PC-9 (cell line): ENCODE results near the gene SND1. TPM values are rescaled to one million over a fixed set of nuclear protein-coding genes. Genes with fewer than 3 reads are reported as not detected.

ENCODE experiments used
- BruUV-seq: library from RNA; stranded (reverse); fragments of 400-500 nt; replicated peaks from 2 replicates; lab custom pipeline; 2021; lab: Mats Ljungman, UMichigan
- CTCF ChIA-PET: fragments of 300-600 bp; sonication (Branson Sonifier 250); formaldehyde crosslinking; loops from one replicate; lab custom pipeline; 2022; ENCODE audit warnings: antibody characterized with exemption; lab: Charles Lee
- POLR2A ChIA-PET: fragments of 300-600 bp; sonication (Branson Sonifier 250); formaldehyde crosslinking; loops from one replicate; lab custom pipeline; 2022; ENCODE audit warnings: antibody characterized with exemption; ENCODE audit not compliant: unreplicated experiment; lab: Charles Lee
- DNase-seq, 2 experiments: peaks; one replicate each; pipeline versions ENCODE4 v3.0.0 to v3.0.0-alpha.2; 2015 to 2022; ENCODE audit warnings: mixed read lengths in 1 of 2
- H2AFZ ChIP-seq: fragments of 200-600 bp; sonication (generic); 2 replicates; pipeline ENCODE4 v1.8.1; 2017; ENCODE audit warnings: antibody characterized with exemption
- H3F3A ChIP-seq: fragments of 200-600 bp; sonication (generic); 2 replicates; pipeline ENCODE4 v1.8.1; 2017; ENCODE audit warnings: antibody characterized with exemption, mild to moderate bottlenecking, low read depth; ENCODE audit not compliant: insufficient read depth
- H3K27ac ChIP-seq: fragments of 200-600 bp; sonication (generic); 2 replicates; pipeline ENCODE4 v1.6.1; 2016; ENCODE audit warnings: mixed run types
- H3K27me3 ChIP-seq: fragments of 200-600 bp; sonication (generic); 2 replicates; pipeline ENCODE4 v1.6.1; 2016; ENCODE audit warnings: low read depth, mixed run types; ENCODE audit not compliant: insufficient read depth
- H3K36me3 ChIP-seq: fragments of 200-600 bp; sonication (generic); 2 replicates; pipeline ENCODE4 v1.6.1; 2016; ENCODE audit warnings: low read depth, mixed run types
- H3K4me1 ChIP-seq: fragments of 200-600 bp; sonication (generic); replicated peaks from 2 replicates; pipeline ENCODE4 v1.6.1; 2016; ENCODE audit warnings: mixed run types; ENCODE audit not compliant: insufficient read depth
- H3K4me2 ChIP-seq: fragments of 200-600 bp; sonication (generic); 2 replicates; pipeline ENCODE4 v1.6.1; 2017; ENCODE audit warnings: mixed run types
- H3K4me3 ChIP-seq: fragments of 200-600 bp; sonication (generic); 2 replicates; pipeline ENCODE4 v1.6.1; 2016; ENCODE audit warnings: mixed run types
- H3K79me2 ChIP-seq: fragments of 200-600 bp; sonication (generic); 2 replicates; pipeline ENCODE4 v1.6.1; 2017; ENCODE audit warnings: low read depth, mixed run types
- H3K9me2 ChIP-seq: fragments of 200-600 bp; sonication (generic); 2 replicates; pipeline ENCODE4 v1.8.1; 2017; ENCODE audit warnings: mild to moderate bottlenecking; ENCODE audit not compliant: insufficient read depth
- H3K9me3 ChIP-seq: fragments of 200-600 bp; sonication (generic); 2 replicates; pipeline ENCODE4 v1.8.1; 2016; ENCODE audit warnings: low read depth; ENCODE audit not compliant: insufficient read depth
- H4K20me1 ChIP-seq: fragments of 200-600 bp; sonication (generic); 2 replicates; pipeline ENCODE4 v1.8.1; 2017; ENCODE audit not compliant: insufficient read depth
- EZH2 ChIP-seq: fragments of 200-600 bp; sonication (generic); IDR thresholded peaks from 2 replicates; pipeline ENCODE4 v1.8.0; 2017; ENCODE audit warnings: antibody characterized with exemption, low read depth
- intact Hi-C: fragments of 100-400 bp; cut with micrococcal nuclease; formaldehyde crosslinking; loops from one replicate; pipeline ENCODE4 v1.10.0; 2022; ENCODE audit not compliant: unreplicated experiment
- total RNA-seq: library from RNA; stranded (reverse); gene quantifications from 2 replicates; pipeline ENCODE4 v1.2.3, GENCODE V29; 2021
- TF ChIP-seq, protein P1 (sequence below): fragments of 200-600 bp; sonication (generic); conservative IDR thresholded peaks from 2 replicates; pipeline ENCODE4 v1.6.1; 2017; ENCODE audit warnings: mixed run types, antibody characterized with exemption, mild to moderate bottlenecking, moderate library complexity

SND1 gene
- total RNA-seq, 1 experiment from 2014 or later = 273 TPM

DNA sequence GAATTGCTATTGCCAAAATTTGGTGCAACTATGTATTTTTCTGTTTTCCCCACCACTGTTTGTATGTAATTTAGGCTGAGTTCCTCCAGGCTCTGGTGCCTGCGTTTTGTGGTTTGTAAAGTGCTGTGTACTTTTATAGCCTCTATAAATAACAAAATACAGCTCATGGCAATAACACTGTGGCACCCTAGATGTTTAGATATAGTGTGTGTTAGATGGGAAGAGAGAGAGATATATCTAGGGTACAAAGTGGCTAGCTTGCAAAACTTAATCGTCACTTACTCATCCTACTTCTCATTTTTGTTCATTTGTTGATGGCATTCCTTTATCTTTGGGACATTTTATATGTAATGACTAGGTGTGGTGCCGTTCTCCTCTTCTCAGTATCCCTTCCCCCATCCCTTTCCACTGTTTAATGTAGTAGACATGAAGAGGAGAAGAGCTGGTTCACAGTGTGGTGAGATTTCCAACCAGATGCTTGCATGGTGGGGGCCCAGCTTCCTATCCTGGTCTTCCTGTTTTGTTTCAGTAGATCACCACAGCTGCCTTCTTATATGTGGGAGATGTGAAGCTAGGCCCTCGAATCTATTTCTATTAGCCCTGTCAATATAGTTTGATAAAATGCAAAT lies 115.0 kb downstream of the SND1 start:
- no peaks in the 10 kb centered on the region for H3K27me3 ChIP-seq
- 0 out of 2 replicates have a peak, but pooled peaks cover 7% of the 10 kb centered on the region for H3K36me3 ChIP-seq
- no TSS peak for BruUV-seq
- peaks cover 58% of the 10 kb centered on the region for H4K20me1 ChIP-seq
- no peak for TF ChIP-seq EZH2
- TF ChIP-seq, protein P1, sequence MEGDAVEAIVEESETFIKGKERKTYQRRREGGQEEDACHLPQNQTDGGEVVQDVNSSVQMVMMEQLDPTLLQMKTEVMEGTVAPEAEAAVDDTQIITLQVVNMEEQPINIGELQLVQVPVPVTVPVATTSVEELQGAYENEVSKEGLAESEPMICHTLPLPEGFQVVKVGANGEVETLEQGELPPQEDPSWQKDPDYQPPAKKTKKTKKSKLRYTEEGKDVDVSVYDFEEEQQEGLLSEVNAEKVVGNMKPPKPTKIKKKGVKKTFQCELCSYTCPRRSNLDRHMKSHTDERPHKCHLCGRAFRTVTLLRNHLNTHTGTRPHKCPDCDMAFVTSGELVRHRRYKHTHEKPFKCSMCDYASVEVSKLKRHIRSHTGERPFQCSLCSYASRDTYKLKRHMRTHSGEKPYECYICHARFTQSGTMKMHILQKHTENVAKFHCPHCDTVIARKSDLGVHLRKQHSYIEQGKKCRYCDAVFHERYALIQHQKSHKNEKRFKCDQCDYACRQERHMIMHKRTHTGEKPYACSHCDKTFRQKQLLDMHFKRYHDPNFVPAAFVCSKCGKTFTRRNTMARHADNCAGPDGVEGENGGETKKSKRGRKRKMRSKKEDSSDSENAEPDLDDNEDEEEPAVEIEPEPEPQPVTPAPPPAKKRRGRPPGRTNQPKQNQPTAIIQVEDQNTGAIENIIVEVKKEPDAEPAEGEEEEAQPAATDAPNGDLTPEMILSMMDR = no peak
- H3K9me3 ChIP-seq = no peaks in the 10 kb centered on the region
- H3K4me2 ChIP-seq = no peak overlapping the region
- no peak overlapping the region for H2AFZ ChIP-seq
- no peaks in the 10 kb centered on the region for H3K4me1 ChIP-seq
- CTCF ChIA-PET = no interaction called here
- H3K9me2 ChIP-seq = no peaks in the 10 kb centered on the region
- H3F3A ChIP-seq = 0 out of 2 replicates have a peak, but pooled peaks cover 3% of the 10 kb centered on the region
- intact Hi-C loops = no loop called here
- POLR2A ChIA-PET = interaction anchor here (0.8 kb wide), 1 partner anchor 82 kb away, joined by 3 read pairs; no protein-coding TSS in a partner anchor
- no peak for DNase-seq
- no peak overlapping the region for H3K4me3 ChIP-seq
- H3K79me2 ChIP-seq = peaks cover 76% of the 10 kb centered on the region
- no peak overlapping the region for H3K27ac ChIP-seq

DNA sequence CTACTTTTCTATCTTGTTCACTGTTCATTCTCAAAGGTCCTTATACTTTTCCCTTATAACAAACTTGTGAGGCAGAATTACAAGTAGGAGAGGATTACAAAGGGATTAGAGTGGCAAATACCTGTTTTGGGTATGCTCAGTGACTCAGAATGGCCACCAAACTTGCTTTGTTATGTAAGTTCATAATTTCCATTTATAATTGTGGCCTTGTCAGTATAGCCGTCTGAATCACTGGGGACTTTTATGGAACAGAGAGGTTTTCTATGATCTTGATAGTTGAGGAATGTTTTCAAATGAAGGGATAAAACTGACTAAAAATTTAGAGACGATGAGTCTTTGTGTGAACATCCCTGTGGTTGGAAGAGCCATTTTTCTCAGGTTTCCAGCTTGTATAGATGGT lies 116.2 kb downstream of the SND1 start:
- H3K27ac ChIP-seq = no peak overlapping the region
- intact Hi-C loops = no loop called here
- H2AFZ ChIP-seq = no peak overlapping the region
- peaks cover 63% of the 10 kb centered on the region for H3K79me2 ChIP-seq
- DNase-seq = no peak
- no peaks in the 10 kb centered on the region for H3K4me1 ChIP-seq
- H3K9me3 ChIP-seq = no peaks in the 10 kb centered on the region
- ChIA-PET CTCF (no interaction called here), POLR2A (no interaction called here)
- peaks cover 7% of the 10 kb centered on the region; the same call in 1 of the 2 replicates for H3K36me3 ChIP-seq
- H4K20me1 ChIP-seq = peaks cover 51% of the 10 kb centered on the region
- H3F3A ChIP-seq = 0 out of 2 replicates have a peak, but pooled peaks cover 3% of the 10 kb centered on the region
- no peaks in the 10 kb centered on the region for H3K27me3 ChIP-seq
- no peaks in the 10 kb centered on the region for H3K9me2 ChIP-seq
- TF ChIP-seq, protein P1 = no peak
- no peak for TF ChIP-seq EZH2
- H3K4me3 ChIP-seq = no peak overlapping the region
- no TSS peak for BruUV-seq
- H3K4me2 ChIP-seq = no peak overlapping the region

DNA sequence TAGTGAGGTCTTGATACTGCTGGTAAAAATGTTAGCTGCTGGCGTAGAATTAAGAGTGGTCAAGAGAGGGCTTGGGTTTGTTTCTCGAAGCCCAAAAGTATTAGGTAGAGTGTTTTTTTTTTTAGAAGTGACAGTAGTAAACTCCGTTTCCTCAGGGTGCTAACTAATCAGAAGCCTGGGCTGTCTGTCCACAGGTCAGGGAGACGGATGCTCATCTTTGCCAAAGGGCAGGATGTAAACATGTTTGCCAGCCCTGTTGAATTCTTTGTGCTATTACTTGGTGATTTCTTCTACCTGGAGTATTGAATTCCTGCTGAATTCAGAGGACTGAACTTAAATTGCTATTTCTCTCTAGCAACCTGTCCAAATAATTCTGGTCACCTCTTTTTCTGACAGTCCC lies 117.1 kb downstream of the SND1 start:
- POLR2A ChIA-PET = no interaction called here
- H4K20me1 ChIP-seq = peaks cover 51% of the 10 kb centered on the region
- no TSS peak for BruUV-seq

More for the DNA sequence above, 117.1 kb downstream of the SND1 start:
- Histone ChIP-seq H3K27me3 (no peaks in the 10 kb centered on the region), H3K9me3 (no peaks in the 10 kb centered on the region), H3K4me3 (no peak overlapping the region), H2AFZ (no peak overlapping the region), H3F3A (0 out of 2 replicates have a peak, but pooled peaks cover 3% of the 10 kb centered on the region), H3K9me2 (no peaks in the 10 kb centered on the region), H3K4me1 (no peaks in the 10 kb centered on the region), H3K36me3 (peaks cover 7% of the 10 kb centered on the region; the same call in 1 of the 2 replicates), H3K79me2 (peaks cover 57% of the 10 kb centered on the region), H3K4me2 (no peak overlapping the region), H3K27ac (no peak overlapping the region)
- no peak for TF ChIP-seq EZH2
- TF ChIP-seq, protein P1 = no peak
- intact Hi-C loops = no loop called here
- CTCF ChIA-PET = no interaction called here
- no peak for DNase-seq
